SK-N-DZ (cell line): Measurements from ENCODE around the gene CYP1A1.
"Not testable (repeated sequence)": the region's sequence is repeated elsewhere in the genome, so short reads cannot be mapped to it uniquely, and the experiment has no call there.

Experiments
- DNase-seq: peaks from one replicate; pipeline ENCODE4 v3.0.0-alpha.2; 2015; ENCODE audit warnings: low spot score

The CYP1A1 gene

DNA sequence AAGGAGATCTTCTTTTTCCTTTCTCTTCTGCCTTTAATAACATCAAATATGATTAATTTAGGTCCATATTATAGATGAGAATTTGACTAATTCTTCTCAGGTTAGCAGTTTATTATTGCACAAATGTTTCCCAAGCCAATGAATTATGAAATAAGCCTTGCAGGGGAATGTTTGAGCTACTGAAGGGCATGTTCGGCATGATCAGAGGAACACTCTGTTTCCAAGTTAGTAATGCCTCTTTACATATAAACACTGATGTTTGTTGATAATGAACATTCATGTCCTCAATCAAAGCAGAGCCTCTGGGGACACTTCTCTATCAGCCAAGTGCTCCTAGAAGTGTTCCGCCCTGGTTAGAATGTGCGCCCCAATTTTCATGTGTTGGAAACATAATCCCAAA is 10.0 kb upstream of the CYP1A1 start:
- DNase-seq: no peak

DNA sequence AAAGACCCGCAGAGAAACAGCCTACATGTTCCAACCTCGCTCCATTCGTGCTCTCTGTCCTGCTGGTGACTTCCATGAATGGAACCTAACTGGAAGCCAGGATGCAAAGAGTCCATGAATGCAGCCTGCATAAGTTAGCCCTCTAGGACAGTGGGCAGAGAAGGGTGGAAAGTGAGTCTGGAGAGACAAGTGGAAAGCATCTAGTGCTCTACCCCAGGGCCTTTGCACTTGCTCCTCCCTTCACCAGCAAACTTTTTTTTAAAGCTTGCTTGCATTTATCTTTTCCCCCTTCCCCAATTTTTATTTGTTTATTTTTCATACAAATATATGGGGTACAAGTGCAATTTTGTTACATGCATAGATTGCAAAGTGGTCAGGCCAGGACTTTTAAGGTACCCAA is 7.9 kb upstream of the CYP1A1 start:
- no peak for DNase-seq

DNA sequence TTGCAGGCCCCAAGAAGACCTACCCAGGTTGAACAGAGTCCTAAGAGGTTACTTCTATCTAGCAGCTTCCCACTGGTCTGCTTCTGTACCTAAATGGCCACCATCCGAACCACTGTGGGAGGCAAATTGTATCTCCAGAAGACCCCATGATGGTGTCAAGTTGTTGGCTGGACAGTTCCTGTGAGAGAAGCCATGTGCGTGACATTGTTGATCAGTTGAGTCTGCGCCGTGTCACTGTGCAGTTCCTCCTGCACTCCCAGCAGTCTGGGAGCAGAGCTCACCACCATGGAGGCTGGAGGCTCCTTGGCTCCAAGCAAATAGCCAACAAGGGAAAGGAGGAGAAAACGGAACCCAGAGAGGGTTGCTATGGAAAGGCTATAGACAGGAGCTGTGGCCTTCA is 7.5 kb upstream of the CYP1A1 start:
- no peak for DNase-seq

GRCh38 chr15:74730619-74731316 is 5.4 kb upstream of the CYP1A1 start:
- DNase-seq: no peak

GRCh38 chr15:74729372-74729771 is 4.0 kb upstream of the CYP1A1 start:
- not testable (repeated sequence) for DNase-seq

DNA sequence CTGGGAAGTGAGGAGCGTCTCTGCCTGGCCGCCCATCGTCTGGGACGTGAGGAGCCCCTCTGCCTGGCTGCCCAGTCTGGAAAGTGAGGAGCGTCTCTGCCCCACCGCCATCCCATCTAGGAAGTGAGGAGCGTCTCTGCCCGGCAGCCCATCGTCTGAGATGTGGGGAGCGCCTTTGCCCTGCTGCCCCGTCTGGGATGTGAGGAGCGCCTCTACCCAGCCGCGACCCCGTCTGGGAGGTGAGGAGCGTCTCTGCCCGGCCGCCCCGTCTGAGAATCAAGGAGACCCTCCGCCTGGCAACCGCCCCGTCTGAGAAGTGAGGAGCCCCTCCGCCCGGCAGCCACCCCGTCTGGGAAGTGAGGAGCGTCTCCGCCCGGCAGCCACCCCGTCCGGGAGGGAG is 3.4 kb upstream of the CYP1A1 start:
- not testable (repeated sequence) for DNase-seq

GRCh38 chr15:74727727-74728126 is 2.4 kb upstream of the CYP1A1 start:
- no peak for DNase-seq

- no peak for DNase-seq
Observed at GRCh38 chr15:74726774-74727164, 1.4 kb upstream of the CYP1A1 start.

GRCh38 chr15:74725845-74726773 is 781 bp upstream of the CYP1A1 start:
- DNase-seq: no peak

DNA sequence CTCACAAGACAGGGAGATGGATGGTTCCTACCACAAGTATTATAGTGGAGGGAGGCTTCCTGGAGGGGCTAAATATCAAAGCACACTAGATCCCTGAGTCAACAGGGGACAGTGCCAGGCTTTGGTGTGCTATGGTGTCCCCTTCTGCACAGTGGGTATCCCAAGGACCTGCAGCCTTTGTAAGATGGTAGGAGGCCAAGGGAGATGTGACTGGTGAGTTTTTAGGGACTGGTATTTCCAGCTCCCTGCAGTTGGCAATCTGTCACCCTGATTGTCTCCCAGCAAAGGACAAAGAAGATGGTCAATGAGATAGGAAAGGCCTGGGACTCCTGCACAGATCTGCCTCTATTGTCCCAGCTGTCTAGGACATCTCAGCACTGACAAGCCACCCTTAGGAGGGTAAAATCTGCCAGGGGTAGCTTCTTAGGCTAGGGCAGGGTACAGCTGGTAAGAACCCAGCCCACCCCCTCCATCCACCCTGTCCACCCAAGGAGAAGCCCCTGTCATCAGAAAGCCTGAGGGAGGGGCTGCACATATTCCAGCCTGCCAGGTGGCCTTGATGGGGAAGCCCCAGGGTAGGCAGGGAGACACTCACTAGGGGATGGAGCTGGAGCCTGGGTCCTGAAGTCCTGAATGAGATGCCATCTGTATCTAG is 631 bp downstream of the CYP1A1 start:
- DNase-seq: no peak

GRCh38 chr15:74723754-74724334 is 1.5 kb downstream of the CYP1A1 start:
- DNase-seq: peak; percentile 75

- DNase-seq: no peak
Observed at GRCh38 chr15:74723187-74723586, 2.1 kb downstream of the CYP1A1 start.

GRCh38 chr15:74722591-74722990 is 2.7 kb downstream of the CYP1A1 start:
- no peak for DNase-seq

GRCh38 chr15:74716651-74717050 is 8.7 kb downstream of the CYP1A1 start:
- no peak for DNase-seq

DNA sequence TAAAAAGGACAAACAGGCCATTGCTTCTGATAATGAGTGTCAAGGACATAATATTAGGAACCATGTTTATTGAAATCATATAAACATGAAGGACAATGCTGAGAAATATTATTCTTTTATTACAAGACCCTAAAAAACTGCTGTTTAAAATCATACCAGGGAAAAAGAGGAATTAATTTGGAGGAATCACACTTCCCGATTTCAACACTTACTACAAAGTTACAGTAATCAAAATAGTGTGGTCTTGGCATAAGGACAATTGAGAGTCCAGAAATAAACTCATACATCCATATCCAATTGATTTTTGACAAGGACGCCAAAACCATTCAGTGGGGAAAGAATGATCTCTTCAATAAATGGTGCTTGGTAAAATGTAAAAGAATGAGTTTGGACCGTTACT is 13.0 kb downstream of the CYP1A1 start:
- no peak for DNase-seq

DNA sequence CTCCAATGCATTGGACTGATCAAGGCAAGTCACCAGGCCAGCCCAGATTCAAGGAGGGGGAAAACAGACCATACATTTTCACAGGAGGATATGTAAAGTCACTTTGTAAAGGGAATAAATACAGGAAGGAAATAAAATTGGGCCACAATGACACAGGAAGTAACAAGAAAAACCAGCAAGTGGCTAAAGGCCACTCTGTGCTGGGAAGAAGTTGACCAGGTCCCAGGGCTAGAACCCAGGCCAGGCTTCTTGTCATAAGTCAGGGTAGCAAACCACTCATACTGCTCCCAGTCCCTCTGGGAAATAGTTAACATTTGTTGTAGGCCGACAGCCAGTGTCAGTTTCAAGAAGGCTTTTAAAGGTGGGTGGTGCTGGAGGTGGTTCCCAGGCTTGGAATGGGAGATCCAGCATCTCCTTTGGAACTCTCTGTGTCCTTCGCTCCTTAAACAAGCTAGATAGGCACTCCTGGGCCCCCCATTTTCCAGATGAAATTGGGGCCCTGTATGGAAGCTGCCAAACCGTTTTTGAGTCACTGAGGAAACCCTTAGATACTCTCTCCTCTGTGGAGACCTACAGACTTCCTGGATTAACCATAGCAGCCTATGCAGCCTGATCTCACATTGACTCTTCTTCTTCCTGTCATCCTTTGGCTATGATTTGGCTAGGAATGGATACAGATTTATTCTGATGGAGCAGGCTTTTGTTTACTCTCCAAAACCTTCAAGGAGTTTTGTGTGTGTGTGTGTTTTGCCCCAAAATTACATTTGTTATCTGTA is 14.8 kb downstream of the CYP1A1 start:
- no peak for DNase-seq

DNA sequence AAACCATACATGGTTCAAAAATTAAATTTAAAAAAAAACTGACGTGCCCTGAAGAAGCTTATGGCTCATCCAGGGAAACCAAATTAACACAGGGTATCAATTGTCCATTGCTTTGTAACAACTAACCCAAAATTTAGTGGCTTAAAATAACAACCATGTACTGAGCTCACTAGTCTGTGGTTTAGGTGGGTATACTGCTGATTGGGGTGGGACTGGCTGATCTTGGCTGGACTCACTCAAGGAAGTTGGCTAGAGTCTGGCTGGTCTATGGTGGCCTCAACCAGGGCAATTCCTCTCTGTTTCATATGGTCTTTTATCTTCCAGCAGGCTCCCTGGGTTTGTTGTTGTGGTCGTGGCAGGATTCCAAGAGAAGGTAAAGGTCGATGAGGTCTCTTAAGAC is 15.4 kb downstream of the CYP1A1 start:
- no peak for DNase-seq

GRCh38 chr15:74709011-74709410 is 16.3 kb downstream of the CYP1A1 start:
- DNase-seq: no peak

- no peak for DNase-seq
Observed at GRCh38 chr15:74696808-74697207, 28.5 kb downstream of the CYP1A1 start.

- DNase-seq: no peak
Observed at GRCh38 chr15:74696398-74696729, 29.0 kb downstream of the CYP1A1 start.
